CD14-positive monocyte (primary cell): ENCODE measurements around the gene VPS18. TPM values are rescaled to one million over a fixed set of nuclear protein-coding genes. Genes with fewer than 3 reads are reported as not detected.

Experiments
- DNase-seq, 3 donors: peaks; one replicate each; pipeline ENCODE4 v3.0.0-alpha.2; 2011 to 2022
- H2AFZ ChIP-seq: 2 replicates; pipeline ENCODE4 v1.6.0; 2012; ENCODE audit warnings: mild to moderate bottlenecking, low read depth, low read length, inconsistent platforms; ENCODE audit not compliant: insufficient read depth, poor library complexity, severe bottlenecking
- H3K27ac ChIP-seq, 2 donors: 1 replicate in 1 of 2; 2 replicates in 1 of 2; pipeline ENCODE4 v1.5.1; 2012 to 2013; ENCODE audit warnings: low read length in 2 of 2, control low read depth in 1 of 2, inconsistent platforms in 1 of 2, low read depth in 1 of 2, mild to moderate bottlenecking in 1 of 2
- H3K27me3 ChIP-seq, 2 donors: one replicate each; pipeline versions ENCODE4 v1.6.0 to v1.6.1; 2011 to 2013; ENCODE audit warnings: low read length in 2 of 2; ENCODE audit not compliant: control insufficient read depth in 2 of 2, insufficient read depth in 2 of 2
- H3K36me3 ChIP-seq, 2 donors: replicated peaks in 1 of 2; 1 replicate in 1 of 2; 2 replicates in 1 of 2; pipeline versions ENCODE4 v1.5.1 to v1.6.1; 2012 to 2013; ENCODE audit warnings: low read length in 2 of 2, control low read depth in 1 of 2, inconsistent platforms in 1 of 2, mild to moderate bottlenecking in 1 of 2; ENCODE audit not compliant: insufficient read depth in 2 of 2, control insufficient read depth in 1 of 2
- H3K4me1 ChIP-seq, 2 donors: 1 replicate in 1 of 2; 2 replicates in 1 of 2; pipeline versions ENCODE4 v1.5.1 to v1.6.1; 2012 to 2013; ENCODE audit warnings: low read length in 2 of 2, control low read depth in 1 of 2, inconsistent platforms in 1 of 2, mild to moderate bottlenecking in 1 of 2, moderate library complexity in 1 of 2; ENCODE audit not compliant: insufficient read depth in 2 of 2, control insufficient read depth in 1 of 2
- H3K4me2 ChIP-seq: replicated peaks from 2 replicates; pipeline ENCODE3; 2012; ENCODE audit warnings: low read length, moderate library complexity, mild to moderate bottlenecking; ENCODE audit not compliant: poor library complexity, severe bottlenecking; ENCODE audit errors: extremely low read depth
- H3K4me3 ChIP-seq, 3 experiments: fragments of 200-600 bp in 1 of 3; sonication (generic) in 1 of 3; replicated peaks in 1 of 3; 1 replicate in 2 of 3; 2 replicates in 1 of 3; pipeline ENCODE4 v1.5.1; 2011 to 2013; ENCODE audit warnings: low read length in 3 of 3, mild to moderate bottlenecking in 3 of 3, control low read depth in 2 of 3, low read depth in 2 of 3, inconsistent platforms in 1 of 3, moderate library complexity in 1 of 3
- H3K79me2 ChIP-seq: 2 replicates; pipeline ENCODE4 v1.6.0; 2012; ENCODE audit warnings: mild to moderate bottlenecking, control low read depth, inconsistent platforms, low read length, moderate library complexity; ENCODE audit not compliant: insufficient read depth
- H3K9ac ChIP-seq: 2 replicates; pipeline ENCODE4 v1.6.0; 2017; ENCODE audit warnings: low read length, mild to moderate bottlenecking; ENCODE audit not compliant: insufficient read depth, poor library complexity, severe bottlenecking
- H3K9me3 ChIP-seq, 2 donors: replicated peaks in 1 of 2; 1 replicate in 1 of 2; 2 replicates in 1 of 2; pipeline versions ENCODE4 v1.5.1 to v1.6.1; 2012 to 2013; ENCODE audit warnings: low read length in 2 of 2, control low read depth in 1 of 2; ENCODE audit not compliant: control insufficient read depth in 1 of 2, insufficient read depth in 1 of 2
- H4K20me1 ChIP-seq: 2 replicates; pipeline ENCODE4 v1.6.0; 2012; ENCODE audit warnings: mild to moderate bottlenecking, low read length, control low read depth, moderate library complexity; ENCODE audit not compliant: insufficient read depth
- H3K27ac Mint-ChIP-seq, 7 donors: one replicate each; pipeline ENCODE4 v1.8.0; 2020; ENCODE audit warnings: mild to moderate bottlenecking in 7 of 7, mixed read lengths in 7 of 7, moderate library complexity in 6 of 7, inconsistent platforms in 2 of 7
- H3K27me3 Mint-ChIP-seq, 3 donors: one replicate each; pipeline ENCODE4 v1.8.0; 2021 to 2022; ENCODE audit warnings: low read depth in 3 of 3, mild to moderate bottlenecking in 3 of 3, mixed read lengths in 3 of 3, moderate library complexity in 3 of 3, inconsistent platforms in 1 of 3
- H3K36me3 Mint-ChIP-seq, 2 donors: one replicate each; pipeline ENCODE4 v1.8.0; 2020; ENCODE audit warnings: mixed read lengths in 2 of 2, inconsistent platforms in 1 of 2, mild to moderate bottlenecking in 1 of 2
- H3K4me1 Mint-ChIP-seq: one replicate; pipeline ENCODE4 v1.8.0; 2020; ENCODE audit warnings: mild to moderate bottlenecking, mixed read lengths
- H3K4me3 Mint-ChIP-seq, 2 donors: one replicate each; pipeline ENCODE4 v1.8.0; 2020; ENCODE audit warnings: mild to moderate bottlenecking in 2 of 2, mixed read lengths in 2 of 2, moderate library complexity in 1 of 2
- H3K9me3 Mint-ChIP-seq, 7 donors: one replicate each; pipeline ENCODE4 v1.8.0; 2020 to 2022; ENCODE audit warnings: mixed read lengths in 7 of 7, mild to moderate bottlenecking in 6 of 7, moderate library complexity in 6 of 7, inconsistent platforms in 2 of 7
- WGBS: methylation state at CpG from one replicate; pipeline ENCODE4 v1.1.5; 2013; ENCODE audit warnings: missing lambda C conversion rate; ENCODE audit not compliant: insufficient coverage; 5-methylcytosine and 5-hydroxymethylcytosine counted together
- intact Hi-C, 2 donors: fragments of 100-400 bp; cut with micrococcal nuclease; formaldehyde crosslinking; loops; one replicate each; pipeline versions ENCODE4 v1.15.0 to v1.15.1; 2023
- polyA plus RNA-seq, 3 donors: library from polyadenylated mRNA; depleted of rRNA in 1 of 3; unstranded in 2 of 3; stranded (reverse) in 1 of 3; fragments of 300-500 nt in 2 of 3; fragments of >200 nt in 1 of 3; fragmentation: Illumina TruSeq in 2 of 3; gene quantifications; 1 replicate in 2 of 3; 2 replicates in 1 of 3; pipeline ENCODE4 v1.2.3, GENCODE V29; 2012 to 2021
- TF ChIP-seq, protein P1 (sequence below): fragments of 200-600 bp; IDR thresholded peaks from one replicate; pipeline ENCODE4 v1.8.0; 2022; ENCODE audit warnings: antibody characterized with exemption, mild to moderate bottlenecking

VPS18 gene
- polyA plus RNA-seq, 3 donors = 12.1 to 22.8 (median 21.8) TPM

DNA sequence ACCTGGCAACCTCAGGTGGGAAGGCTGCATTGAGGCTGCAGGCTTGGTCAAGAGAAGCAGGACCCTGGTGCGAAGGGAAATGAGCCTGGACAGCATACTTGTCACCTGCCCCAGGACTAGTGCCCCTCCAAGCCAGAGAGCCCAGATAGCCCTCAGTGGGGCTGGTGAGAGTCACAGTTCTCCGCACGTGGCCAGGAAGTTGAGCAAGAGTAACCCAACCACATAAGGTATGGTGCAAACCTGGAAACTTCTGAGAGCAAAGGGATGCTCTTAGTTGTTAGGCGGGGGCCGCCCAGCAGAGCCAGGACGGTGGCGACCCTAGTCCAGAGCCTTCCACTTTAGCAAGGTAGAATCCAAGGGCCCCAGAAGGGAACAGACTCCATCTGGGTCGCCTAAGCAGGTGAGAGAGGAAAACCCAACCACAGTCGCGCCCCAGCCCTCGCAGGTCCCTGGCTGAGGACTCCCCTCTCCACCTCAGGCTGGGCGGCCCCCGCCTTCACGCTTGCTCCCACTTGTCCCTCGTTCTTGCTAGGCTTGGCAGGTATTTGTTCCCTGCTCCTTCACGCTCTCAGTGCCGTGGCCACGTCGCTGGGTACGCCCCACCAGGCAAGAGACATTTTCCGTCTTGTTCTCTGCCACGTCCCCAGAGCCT lies 1.1 kb upstream of the VPS18 start:
- Histone ChIP-seq H2AFZ (peak overlapping the region; percentile 95), H4K20me1 (peaks cover 16% of the 10 kb centered on the region), H3K9me3 (no peaks in the 10 kb centered on the region), H3K9ac (no peak overlapping the region), H3K27ac (no peak overlapping the region), H3K27me3 (no peaks in the 10 kb centered on the region), H3K4me1 (peaks cover 24 to 35% of the 10 kb centered on the region in 2 donors), H3K4me3 (no peak overlapping the region), H3K4me2 (peak overlapping the region; percentile 93), H3K36me3 (peaks cover 14 to 28% of the 10 kb centered on the region in 2 donors), H3K79me2 (peaks cover 37% of the 10 kb centered on the region)
- H3K27me3 Mint-ChIP-seq = peaks cover 1 to 14% (median 7%) of the 10 kb centered on the region in 3 donors
- H3K4me3 Mint-ChIP-seq = peak overlapping the region; percentile 30 to 45
- intact Hi-C loops = loop anchor here (10.0 kb wide), 2 partner anchors 88 to 198 kb away; partner anchors contain the start of genes DNAJC17 (in 1 of the 2), RAD51 (in 1 of the 2) and ZFYVE19 (in 1 of the 2)
- 72% methylated on average over 21 of the region's 22 CpGs for WGBS
- peaks cover 31% of the 10 kb centered on the region for H3K4me1 Mint-ChIP-seq
- H3K9me3 Mint-ChIP-seq = peaks cover 0 to 2% (median 0%) of the 10 kb centered on the region in 7 donors
- peaks cover 19 to 24% of the 10 kb centered on the region in 2 donors for H3K36me3 Mint-ChIP-seq
- peak overlapping the region in 5 of 7 donors; percentile 50 to 100 (median 63) for H3K27ac Mint-ChIP-seq
- TF ChIP-seq, protein P1, sequence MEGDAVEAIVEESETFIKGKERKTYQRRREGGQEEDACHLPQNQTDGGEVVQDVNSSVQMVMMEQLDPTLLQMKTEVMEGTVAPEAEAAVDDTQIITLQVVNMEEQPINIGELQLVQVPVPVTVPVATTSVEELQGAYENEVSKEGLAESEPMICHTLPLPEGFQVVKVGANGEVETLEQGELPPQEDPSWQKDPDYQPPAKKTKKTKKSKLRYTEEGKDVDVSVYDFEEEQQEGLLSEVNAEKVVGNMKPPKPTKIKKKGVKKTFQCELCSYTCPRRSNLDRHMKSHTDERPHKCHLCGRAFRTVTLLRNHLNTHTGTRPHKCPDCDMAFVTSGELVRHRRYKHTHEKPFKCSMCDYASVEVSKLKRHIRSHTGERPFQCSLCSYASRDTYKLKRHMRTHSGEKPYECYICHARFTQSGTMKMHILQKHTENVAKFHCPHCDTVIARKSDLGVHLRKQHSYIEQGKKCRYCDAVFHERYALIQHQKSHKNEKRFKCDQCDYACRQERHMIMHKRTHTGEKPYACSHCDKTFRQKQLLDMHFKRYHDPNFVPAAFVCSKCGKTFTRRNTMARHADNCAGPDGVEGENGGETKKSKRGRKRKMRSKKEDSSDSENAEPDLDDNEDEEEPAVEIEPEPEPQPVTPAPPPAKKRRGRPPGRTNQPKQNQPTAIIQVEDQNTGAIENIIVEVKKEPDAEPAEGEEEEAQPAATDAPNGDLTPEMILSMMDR = no peak
- peak in 2 of 3 donors; percentile 37 to 79 for DNase-seq

DNA sequence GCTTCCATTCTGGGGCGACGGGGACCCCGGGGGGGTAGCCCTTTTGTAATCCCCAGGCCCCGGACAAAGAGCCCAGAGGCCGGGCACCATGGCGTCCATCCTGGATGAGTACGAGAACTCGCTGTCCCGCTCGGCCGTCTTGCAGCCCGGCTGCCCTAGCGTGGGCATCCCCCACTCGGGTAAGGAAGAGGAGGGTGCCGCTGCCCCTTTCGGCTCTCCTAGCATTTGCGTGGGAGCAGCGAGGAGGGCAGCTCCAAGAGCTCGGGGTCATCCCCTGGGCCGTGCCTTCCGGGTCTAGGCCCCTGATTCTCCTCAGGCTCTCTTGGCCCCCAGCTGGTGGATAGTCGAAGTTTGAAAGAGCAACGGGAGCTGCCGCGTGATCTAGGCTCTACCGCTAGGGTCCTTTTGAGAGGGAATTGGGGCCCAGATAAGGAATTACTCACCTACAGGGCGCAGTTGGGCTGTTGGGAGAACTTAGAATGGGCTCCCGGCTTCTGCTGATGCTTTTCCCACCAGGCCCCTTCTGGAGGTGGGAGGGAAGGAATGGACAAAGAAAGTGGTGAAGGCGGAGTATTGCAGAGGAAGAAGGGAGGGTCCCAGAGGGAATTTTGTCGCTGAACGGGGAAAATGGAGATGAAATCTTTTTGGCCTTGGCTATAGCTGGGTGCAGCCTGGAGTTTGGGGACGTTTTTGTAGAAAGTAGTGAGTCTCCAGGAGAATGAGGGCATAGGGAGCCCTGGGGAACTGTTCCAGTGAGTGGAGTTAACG lies 615 bp downstream of the VPS18 start:
- H3K4me1 ChIP-seq = peaks cover 24 to 35% of the 10 kb centered on the region in 2 donors
- peak; percentile 62 to 77 (median 74) for DNase-seq
- H3K4me3 ChIP-seq = peak overlapping the region; percentile 87 to 98 (median 89)
- peaks cover 54% of the 10 kb centered on the region for H3K79me2 ChIP-seq
- H3K36me3 ChIP-seq = peaks cover 31 to 45% of the 10 kb centered on the region in 2 donors
- peak overlapping the region; percentile 95 for H2AFZ ChIP-seq
- intact Hi-C loops = loop anchor here (2.0 to 10.0 kb wide), 3 partner anchors 36 to 200 kb away; partner anchors contain the start of genes DNAJC17 (in 1 of the 2), RAD51 (in 1 of the 2) and ZFYVE19 (in 1 of the 2)
- peaks cover 35 to 41% of the 10 kb centered on the region in 2 donors for H3K36me3 Mint-ChIP-seq
- TF ChIP-seq, protein P1 = no peak
- H3K4me1 Mint-ChIP-seq = peaks cover 31% of the 10 kb centered on the region
- peak overlapping the region; percentile 98 to 100 (median 99) for H3K27ac Mint-ChIP-seq
- H3K9me3 ChIP-seq = no peaks in the 10 kb centered on the region
- peak overlapping the region; percentile 98 for H3K9ac ChIP-seq
- peak overlapping the region; percentile 93 for H3K4me2 ChIP-seq
- peaks cover 0 to 2% (median 0%) of the 10 kb centered on the region in 7 donors for H3K9me3 Mint-ChIP-seq
- peak overlapping the region; percentile 91 to 97 for H3K27ac ChIP-seq
- 3% methylated on average over 27 of the region's 33 CpGs for WGBS
- H3K4me3 Mint-ChIP-seq = peak overlapping the region; percentile 97 to 98
- H3K27me3 ChIP-seq = no peaks in the 10 kb centered on the region
- peaks cover 1 to 14% (median 7%) of the 10 kb centered on the region in 3 donors for H3K27me3 Mint-ChIP-seq
- H4K20me1 ChIP-seq = peaks cover 22% of the 10 kb centered on the region
